GM12891 (cell line): ENCODE results near the gene KIF18B.

Experiments used
- POLR2A ChIP-seq: IDR thresholded peaks from 2 replicates; pipeline ENCODE4 v1.6.1; 2011; ENCODE audit warnings: low read depth, low read length, control low read depth
- POLR2AphosphoS5 ChIP-seq: IDR thresholded peaks from 2 replicates; pipeline ENCODE4 v1.6.1; 2011; ENCODE audit warnings: low read depth, low read length, control low read depth
- POU2F2 ChIP-seq: IDR thresholded peaks from 2 replicates; pipeline ENCODE4 v1.6.1; 2011; ENCODE audit warnings: low read depth, mild to moderate bottlenecking, control low read depth, low read length, moderate library complexity
- TAF1 ChIP-seq: IDR thresholded peaks from 2 replicates; pipeline ENCODE4 v1.6.1; 2011; ENCODE audit warnings: low read depth, low read length, control low read depth

GRCh38 chr17:44925731-44926697 is 21.6 kb downstream of the KIF18B start:
- TF ChIP-seq POLR2A (no peak), TAF1 (no peak), POLR2AphosphoS5 (no peak), POU2F2 (no peak)
